Measurements from ENCODE around the gene FOLR1.
"Not testable (repeated sequence)": the region's sequence is repeated elsewhere in the genome, so short reads cannot be mapped to it uniquely, and the experiment has no call there.

Gene FOLR1

GRCh38 chr11:72173291-72173690 lies 18.6 kb upstream of the FOLR1 start:
- H3K4me1 Mint-ChIP-seq = no peaks in the 10 kb centered on the region
- H3K27me3 Mint-ChIP-seq (ENCODE audit: low read depth) = peaks cover 9% of the 10 kb centered on the region
- TF ChIP-seq CTCF (IDR thresholded peaks at IDR 0.05; ENCODE audit: unreplicated experiment in 3 of 3) = no peak
- H3K36me3 Mint-ChIP-seq (ENCODE audit: low read depth) = no peaks in the 10 kb centered on the region
- H3K9me3 Mint-ChIP-seq = no peaks in the 10 kb centered on the region
- no peak overlapping the region for H3K27ac Mint-ChIP-seq
- H3K4me3 Mint-ChIP-seq = no peak overlapping the region

GRCh38 chr11:72174302-72175070 lies 17.5 kb upstream of the FOLR1 start:
- no peak overlapping the region for H3K4me3 Mint-ChIP-seq
- no peaks in the 10 kb centered on the region for H3K9me3 Mint-ChIP-seq
- TF ChIP-seq CTCF (IDR thresholded peaks at IDR 0.05; ENCODE audit: unreplicated experiment in 3 of 3) = no peak
- H3K27ac Mint-ChIP-seq = peak overlapping the region in 1 of 3 experiments; percentile 25
- no peaks in the 10 kb centered on the region for H3K4me1 Mint-ChIP-seq
- no peaks in the 10 kb centered on the region for H3K36me3 Mint-ChIP-seq (ENCODE audit: low read depth)
- peaks cover 9% of the 10 kb centered on the region for H3K27me3 Mint-ChIP-seq (ENCODE audit: low read depth)

GRCh38 chr11:72177656-72178055 lies 14.3 kb upstream of the FOLR1 start:
- no peaks in the 10 kb centered on the region for H3K36me3 Mint-ChIP-seq (ENCODE audit: low read depth)
- H3K4me1 Mint-ChIP-seq = peaks cover 5% of the 10 kb centered on the region
- no peak for TF ChIP-seq CTCF (IDR thresholded peaks at IDR 0.05; ENCODE audit: unreplicated experiment in 3 of 3)
- H3K9me3 Mint-ChIP-seq = no peaks in the 10 kb centered on the region
- H3K4me3 Mint-ChIP-seq = no peak overlapping the region
- H3K27me3 Mint-ChIP-seq (ENCODE audit: low read depth) = peaks cover 9% of the 10 kb centered on the region
- no peak overlapping the region for H3K27ac Mint-ChIP-seq

- no peak overlapping the region for H3K27ac Mint-ChIP-seq
- TF ChIP-seq CTCF (IDR thresholded peaks at IDR 0.05; ENCODE audit: unreplicated experiment in 3 of 3) = no peak
- H3K4me3 Mint-ChIP-seq = no peak overlapping the region
- H3K36me3 Mint-ChIP-seq (ENCODE audit: low read depth) = no peaks in the 10 kb centered on the region
- H3K4me1 Mint-ChIP-seq = peaks cover 12% of the 10 kb centered on the region
- no peaks in the 10 kb centered on the region for H3K9me3 Mint-ChIP-seq
- H3K27me3 Mint-ChIP-seq (ENCODE audit: low read depth) = peaks cover 8% of the 10 kb centered on the region
Measured at GRCh38 chr11:72179049-72179803, 12.7 kb upstream of the FOLR1 start.

- Mint-ChIP-seq H3K9me3 (no peaks in the 10 kb centered on the region), H3K27ac (no peak overlapping the region), H3K4me3 (no peak overlapping the region), H3K36me3 (ENCODE audit: low read depth) (no peaks in the 10 kb centered on the region), H3K4me1 (peaks cover 12% of the 10 kb centered on the region), H3K27me3 (ENCODE audit: low read depth) (peaks cover 4% of the 10 kb centered on the region)
- no peak for TF ChIP-seq CTCF (IDR thresholded peaks at IDR 0.05; ENCODE audit: unreplicated experiment in 3 of 3)
Measured at GRCh38 chr11:72179804-72180396, 12.0 kb upstream of the FOLR1 start.

- not testable (repeated sequence) for H3K4me3 Mint-ChIP-seq; H3K36me3 Mint-ChIP-seq (ENCODE audit: low read depth); H3K9me3 Mint-ChIP-seq; H3K27me3 Mint-ChIP-seq (ENCODE audit: low read depth)
- H3K4me1 Mint-ChIP-seq = peaks cover 12% of the 10 kb centered on the region
- peak overlapping the region in 1 of 3 experiments; percentile 20 for H3K27ac Mint-ChIP-seq
Measured at GRCh38 chr11:72180892-72181552, 10.9 kb upstream of the FOLR1 start.

- not testable (repeated sequence) for H3K27me3 Mint-ChIP-seq (ENCODE audit: low read depth); H3K4me3 Mint-ChIP-seq; H3K36me3 Mint-ChIP-seq (ENCODE audit: low read depth); H3K9me3 Mint-ChIP-seq; H3K27ac Mint-ChIP-seq
- H3K4me1 Mint-ChIP-seq = peaks cover 12% of the 10 kb centered on the region
Measured at GRCh38 chr11:72181553-72181958, 10.4 kb upstream of the FOLR1 start.
